Nephron progenitor cell (in vitro differentiated cells): ENCODE data around the gene PLCL1.

Experiments
- DNase-seq: peaks from one replicate; pipeline ENCODE4 v3.0.0; 2021
- H3K27ac Mint-ChIP-seq: 2 replicates; pipeline ENCODE4 v1.8.0; 2021; ENCODE audit warnings: mild to moderate bottlenecking, moderate library complexity, mixed read lengths
- H3K27me3 Mint-ChIP-seq: 2 replicates; pipeline ENCODE4 v1.8.0; 2021; ENCODE audit warnings: mild to moderate bottlenecking, low read depth, mixed read lengths; ENCODE audit not compliant: poor library complexity
- H3K36me3 Mint-ChIP-seq: 2 replicates; pipeline ENCODE4 v1.8.0; 2021; ENCODE audit warnings: low read depth, mixed read lengths
- H3K4me1 Mint-ChIP-seq: 2 replicates; pipeline ENCODE4 v1.8.0; 2021; ENCODE audit warnings: mixed read lengths
- H3K4me3 Mint-ChIP-seq: 2 replicates; pipeline ENCODE4 v1.8.0; 2021; ENCODE audit warnings: mild to moderate bottlenecking, moderate library complexity, mixed read lengths
- H3K9me3 Mint-ChIP-seq: 2 replicates; pipeline ENCODE4 v1.8.0; 2021; ENCODE audit warnings: mild to moderate bottlenecking, moderate library complexity, mixed read lengths
- CTCF ChIP-seq: fragments of 200-600 bp; sonication (generic); IDR thresholded peaks from 2 replicates; pipeline ENCODE4 v1.5.0; 2021; ENCODE audit warnings: antibody characterized with exemption

The PLCL1 gene

GRCh38 chr2:198173242-198173641, 368.8 kb downstream of the PLCL1 start:
- Mint-ChIP-seq H3K4me1 (peaks cover 17% of the 10 kb centered on the region), H3K4me3 (no peak overlapping the region), H3K36me3 (no peaks in the 10 kb centered on the region), H3K27me3 (no peaks in the 10 kb centered on the region), H3K27ac (no peak overlapping the region), H3K9me3 (peaks cover 9% of the 10 kb centered on the region)
- no peak for DNase-seq
- TF ChIP-seq CTCF, result no peak

GRCh38 chr2:198173864-198174263, 369.5 kb downstream of the PLCL1 start:
- H3K9me3 Mint-ChIP-seq, result peaks cover 16% of the 10 kb centered on the region
- peaks cover 17% of the 10 kb centered on the region for H3K4me1 Mint-ChIP-seq
- DNase-seq, result no peak
- H3K36me3 Mint-ChIP-seq, result no peaks in the 10 kb centered on the region
- no peak for TF ChIP-seq CTCF
- H3K27ac Mint-ChIP-seq, result no peak overlapping the region
- no peaks in the 10 kb centered on the region for H3K27me3 Mint-ChIP-seq
- H3K4me3 Mint-ChIP-seq, result no peak overlapping the region

GRCh38 chr2:198175271-198175670, 370.9 kb downstream of the PLCL1 start:
- H3K4me1 Mint-ChIP-seq, result peaks cover 17% of the 10 kb centered on the region
- no peak for DNase-seq
- H3K9me3 Mint-ChIP-seq, result peaks cover 25% of the 10 kb centered on the region
- TF ChIP-seq CTCF, result no peak
- no peaks in the 10 kb centered on the region for H3K36me3 Mint-ChIP-seq
- H3K27me3 Mint-ChIP-seq, result no peaks in the 10 kb centered on the region
- no peak overlapping the region for H3K4me3 Mint-ChIP-seq
- H3K27ac Mint-ChIP-seq, result no peak overlapping the region

GRCh38 chr2:198177040-198177439, 372.6 kb downstream of the PLCL1 start:
- Mint-ChIP-seq H3K9me3 (peaks cover 26% of the 10 kb centered on the region), H3K27me3 (no peaks in the 10 kb centered on the region), H3K4me3 (no peak overlapping the region), H3K4me1 (peaks cover 17% of the 10 kb centered on the region), H3K36me3 (no peaks in the 10 kb centered on the region), H3K27ac (no peak overlapping the region)
- no peak for TF ChIP-seq CTCF
- DNase-seq, result no peak

GRCh38 chr2:198178766-198179165, 374.4 kb downstream of the PLCL1 start:
- H3K4me3 Mint-ChIP-seq, result no peak overlapping the region
- no peak for DNase-seq
- no peaks in the 10 kb centered on the region for H3K36me3 Mint-ChIP-seq
- H3K4me1 Mint-ChIP-seq, result no peaks in the 10 kb centered on the region
- H3K27me3 Mint-ChIP-seq, result no peaks in the 10 kb centered on the region
- H3K27ac Mint-ChIP-seq, result no peak overlapping the region
- H3K9me3 Mint-ChIP-seq, result peaks cover 26% of the 10 kb centered on the region
- TF ChIP-seq CTCF, result no peak

GRCh38 chr2:198186257-198186656, 381.9 kb downstream of the PLCL1 start:
- Mint-ChIP-seq H3K27me3 (no peaks in the 10 kb centered on the region), H3K36me3 (no peaks in the 10 kb centered on the region), H3K4me3 (no peak overlapping the region), H3K9me3 (no peaks in the 10 kb centered on the region), H3K4me1 (peaks cover 5% of the 10 kb centered on the region), H3K27ac (no peak overlapping the region)
- DNase-seq, result no peak
- TF ChIP-seq CTCF, result no peak
